GM18909 (cell line): ENCODE results near the gene UBE2S.

Source experiments
- ATAC-seq: cut with Tn5 transposase; IDR thresholded peaks from one replicate; pipeline ENCODE4 v1.9.1; 2021; ENCODE audit warnings: mild to moderate bottlenecking; ENCODE audit not compliant: unreplicated experiment, poor library complexity

The UBE2S gene

DNA sequence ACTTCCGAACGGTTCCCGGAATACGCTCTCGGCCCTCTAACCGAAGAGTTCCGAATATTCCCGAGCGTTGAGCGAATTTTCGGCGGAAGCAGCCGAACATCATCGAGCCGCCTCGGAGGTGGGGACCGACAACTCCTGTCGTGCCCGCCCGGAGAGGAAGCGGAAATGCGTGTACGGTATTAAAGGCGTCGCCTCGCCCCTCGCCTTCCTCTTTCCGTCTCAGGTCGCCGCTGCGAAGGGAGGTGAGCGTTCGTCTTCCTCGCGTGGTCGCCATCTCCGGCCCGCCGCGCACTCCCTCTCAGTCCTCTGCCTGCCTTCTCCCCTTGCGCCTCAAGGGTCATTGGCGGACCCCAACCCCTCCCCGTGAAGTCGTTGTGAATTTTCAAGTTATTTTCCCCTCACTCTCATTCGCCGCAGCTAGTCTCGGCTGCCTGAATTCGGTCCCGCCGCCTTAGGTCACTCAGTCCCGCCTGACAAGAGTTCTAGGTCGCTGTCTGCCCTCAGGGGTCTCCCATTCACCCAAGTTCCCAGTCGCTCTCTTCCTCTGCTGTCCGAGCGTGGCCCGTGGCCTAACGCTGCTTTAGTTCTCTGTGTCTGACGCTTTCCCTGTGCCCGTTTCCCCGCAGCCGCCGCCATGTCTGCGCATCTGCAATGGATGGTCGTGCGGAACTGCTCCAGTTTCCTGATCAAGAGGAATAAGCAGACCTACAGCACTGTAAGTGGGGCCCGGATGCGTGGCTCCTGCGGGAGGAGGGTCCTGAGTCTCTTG is 21.7 kb downstream of the UBE2S start, which contains the start of gene RPL28:
RPL28 (plus strand) TSS at position 209 of the 769 bp plus-strand sequence; CDS start at position 635, 426 bp downstream.
- ATAC-seq = peak; percentile 66

DNA sequence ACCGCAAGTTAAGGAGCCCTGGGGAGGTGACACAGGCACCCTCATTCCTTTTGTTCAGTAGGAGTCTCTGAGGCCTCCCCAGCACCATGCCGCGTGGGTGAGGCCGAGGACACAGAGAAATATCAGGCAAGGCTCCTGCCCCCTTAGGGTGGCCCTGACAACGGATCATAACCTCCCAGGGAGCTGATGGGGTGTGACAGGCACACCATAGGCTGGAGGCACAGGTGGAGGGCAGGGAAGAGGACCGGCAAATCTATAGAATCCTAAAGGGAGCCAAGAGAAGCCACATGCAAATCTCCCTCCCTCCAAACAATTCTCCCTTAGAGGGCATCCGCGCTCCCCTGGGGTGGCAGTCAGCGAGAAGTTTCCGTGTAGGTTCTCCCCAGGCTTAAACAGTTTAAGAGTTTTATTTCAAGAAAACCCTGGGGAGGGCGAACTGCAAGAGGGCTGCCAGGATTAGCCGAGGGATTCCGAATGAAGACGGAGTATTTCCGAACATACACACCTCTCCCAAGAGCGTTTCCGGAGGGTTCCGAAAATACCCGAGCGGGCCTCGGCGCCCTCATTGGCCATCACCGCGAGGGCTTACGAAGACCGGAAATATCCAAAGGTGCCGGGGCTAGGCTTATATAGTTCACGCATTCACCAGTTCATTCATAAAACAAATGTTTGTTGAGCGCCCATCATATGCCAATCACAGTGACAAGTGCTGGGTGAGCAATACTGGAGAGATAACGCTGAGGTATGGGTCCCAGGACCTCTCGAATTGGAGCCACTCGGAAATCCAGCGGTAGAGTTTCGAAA is 22.5 kb downstream of the UBE2S start:
- ATAC-seq = peak; percentile 56

DNA sequence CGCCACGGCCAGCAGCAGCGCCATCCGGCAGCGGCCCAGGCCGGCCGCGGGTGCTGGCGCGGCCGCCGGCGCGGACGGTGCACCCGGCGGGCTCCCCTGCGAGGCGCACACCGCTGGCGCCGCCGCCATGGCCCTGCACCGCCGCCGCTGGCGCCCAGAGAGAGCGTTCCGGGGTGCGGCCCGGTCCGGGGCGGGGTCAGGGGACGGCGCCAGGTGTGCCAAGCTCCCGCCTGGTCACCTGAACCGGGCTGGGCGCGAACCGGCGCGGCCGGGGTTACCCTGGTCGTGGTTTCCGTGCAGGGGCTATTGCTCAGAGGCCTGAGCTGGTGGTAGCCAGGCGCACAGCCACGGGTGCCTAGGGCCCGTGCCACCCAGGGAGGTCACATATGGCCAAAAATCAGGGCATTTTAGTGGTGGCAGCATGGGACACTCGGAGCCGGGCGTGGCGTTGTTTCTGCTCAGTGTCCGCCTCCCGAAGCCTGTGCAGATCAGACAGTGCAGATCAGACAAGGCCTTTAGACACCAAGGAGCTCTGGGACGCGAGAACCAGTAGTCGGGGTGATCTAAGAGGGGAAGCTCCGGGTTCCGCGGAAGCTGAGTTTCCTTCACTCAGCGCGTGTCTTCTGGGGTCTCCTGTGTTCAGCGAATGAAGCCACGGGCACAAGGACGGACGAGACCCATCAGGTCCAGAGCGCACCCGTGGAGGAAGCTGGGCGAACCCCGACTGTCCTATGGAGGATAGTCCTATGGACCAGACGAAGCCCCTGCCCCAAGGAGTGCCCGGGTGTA is 23.3 kb downstream of the UBE2S start, which contains the start of gene TMEM238:
TMEM238 (minus strand) TSS at position 162 of the 789 bp plus-strand sequence; CDS start at position 129, 33 bp downstream.
- no peak for ATAC-seq

DNA sequence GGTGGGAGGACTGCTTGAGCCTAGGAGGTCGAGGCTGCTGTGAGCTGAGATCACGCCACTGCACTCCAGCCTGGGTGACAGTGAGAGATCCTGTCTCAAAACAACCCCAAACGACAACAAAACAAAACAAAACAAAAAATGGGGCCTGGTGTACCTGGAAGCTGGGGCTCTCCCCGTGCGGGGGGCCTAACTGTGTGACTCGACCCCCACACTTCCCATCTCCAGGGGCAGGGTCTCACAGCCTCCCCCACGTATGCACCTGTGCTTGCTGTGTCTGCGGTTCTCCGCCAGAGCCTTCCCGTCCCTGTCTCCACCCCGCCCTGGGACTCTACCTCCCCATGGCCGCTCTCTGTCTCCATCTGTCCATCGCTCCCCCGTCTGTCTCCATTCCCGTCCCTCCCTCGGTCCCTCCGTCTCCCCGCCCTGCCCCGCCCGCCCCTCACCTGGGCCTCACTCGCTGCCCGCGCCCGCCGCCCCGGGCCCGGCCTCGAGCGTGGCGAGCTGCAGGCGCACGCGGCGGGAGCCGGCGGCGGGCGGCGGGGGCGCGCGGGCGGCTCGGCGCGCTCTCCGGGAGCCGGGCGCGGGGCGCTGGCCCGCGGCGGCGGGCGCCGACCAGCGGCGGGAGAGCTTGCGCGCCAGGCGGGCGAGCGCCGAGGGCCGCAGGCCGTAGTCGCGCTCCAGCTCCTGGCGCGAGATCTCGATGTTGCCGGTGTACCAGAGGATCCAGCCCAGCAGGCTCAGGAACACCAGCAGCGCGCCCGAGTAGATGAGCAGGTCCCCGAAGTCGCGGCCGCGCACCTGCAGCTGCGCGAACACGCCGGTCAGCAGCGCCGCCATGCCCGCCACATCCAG is 24.1 kb downstream of the UBE2S start:
- ATAC-seq = no peak

DNA sequence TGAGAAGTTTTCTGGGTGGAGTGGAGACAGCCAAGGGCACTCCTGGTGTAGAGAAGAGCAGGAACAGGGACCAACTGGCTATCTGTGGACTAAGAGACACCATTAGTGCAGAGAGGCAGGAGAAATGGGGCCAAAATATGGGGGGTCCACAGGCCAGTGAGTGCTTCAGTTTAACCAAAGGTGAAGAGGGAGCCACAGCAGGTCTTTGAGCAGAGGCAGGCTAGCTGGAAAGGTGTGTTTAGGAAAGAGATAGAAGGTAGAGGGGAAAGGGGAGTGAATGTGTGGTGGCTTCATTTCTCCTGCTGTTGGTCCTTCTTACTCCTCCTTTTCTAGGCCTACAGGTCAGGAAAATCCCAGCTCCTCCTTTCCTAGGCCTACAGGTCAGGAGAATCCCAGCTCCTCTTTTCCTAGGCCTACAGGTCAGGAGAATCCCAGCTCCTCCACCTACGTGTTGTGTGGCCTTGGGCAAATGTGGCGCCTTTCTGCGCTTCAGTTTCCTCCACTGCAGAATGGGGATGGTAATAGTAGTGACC is 25.0 kb downstream of the UBE2S start:
- no peak for ATAC-seq

DNA sequence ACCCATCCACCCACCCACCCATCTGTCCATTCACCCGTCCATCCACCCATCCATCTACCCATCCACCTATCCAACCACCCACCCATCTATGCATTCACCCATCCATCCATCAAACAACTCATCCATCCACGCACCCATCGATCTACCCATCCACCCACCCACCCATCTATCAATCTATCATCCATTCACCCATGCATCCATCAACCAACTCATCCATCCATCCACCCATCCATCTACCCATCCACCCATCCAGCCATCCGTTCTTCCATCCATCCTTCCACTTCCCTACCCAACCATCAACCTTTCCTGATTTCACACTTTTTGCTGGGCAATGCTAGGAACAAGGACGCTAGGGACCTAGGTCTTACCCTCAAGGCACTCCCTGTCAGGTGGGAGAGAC is 25.6 kb downstream of the UBE2S start:
- ATAC-seq = no peak

DNA sequence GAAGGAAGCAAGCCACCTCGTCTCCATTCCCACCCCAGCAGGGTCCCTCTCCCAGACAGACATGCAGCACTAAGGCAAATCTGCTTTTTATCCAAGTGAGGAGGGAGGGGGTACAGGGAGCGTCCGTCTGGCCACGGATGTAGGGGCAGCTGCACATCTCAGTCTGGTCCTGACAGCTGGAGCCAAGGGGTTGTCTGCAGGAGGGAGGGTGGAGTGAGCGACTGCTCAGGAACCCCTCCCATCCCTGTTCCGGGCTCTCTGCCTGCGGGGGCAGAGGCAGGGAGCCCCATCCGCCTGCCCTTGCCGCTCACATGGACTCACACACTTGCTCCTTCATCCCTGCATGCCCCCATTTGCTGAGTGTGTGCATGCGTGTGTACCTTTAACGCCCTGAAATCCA is 28.4 kb downstream of the UBE2S start:
- no peak for ATAC-seq

DNA sequence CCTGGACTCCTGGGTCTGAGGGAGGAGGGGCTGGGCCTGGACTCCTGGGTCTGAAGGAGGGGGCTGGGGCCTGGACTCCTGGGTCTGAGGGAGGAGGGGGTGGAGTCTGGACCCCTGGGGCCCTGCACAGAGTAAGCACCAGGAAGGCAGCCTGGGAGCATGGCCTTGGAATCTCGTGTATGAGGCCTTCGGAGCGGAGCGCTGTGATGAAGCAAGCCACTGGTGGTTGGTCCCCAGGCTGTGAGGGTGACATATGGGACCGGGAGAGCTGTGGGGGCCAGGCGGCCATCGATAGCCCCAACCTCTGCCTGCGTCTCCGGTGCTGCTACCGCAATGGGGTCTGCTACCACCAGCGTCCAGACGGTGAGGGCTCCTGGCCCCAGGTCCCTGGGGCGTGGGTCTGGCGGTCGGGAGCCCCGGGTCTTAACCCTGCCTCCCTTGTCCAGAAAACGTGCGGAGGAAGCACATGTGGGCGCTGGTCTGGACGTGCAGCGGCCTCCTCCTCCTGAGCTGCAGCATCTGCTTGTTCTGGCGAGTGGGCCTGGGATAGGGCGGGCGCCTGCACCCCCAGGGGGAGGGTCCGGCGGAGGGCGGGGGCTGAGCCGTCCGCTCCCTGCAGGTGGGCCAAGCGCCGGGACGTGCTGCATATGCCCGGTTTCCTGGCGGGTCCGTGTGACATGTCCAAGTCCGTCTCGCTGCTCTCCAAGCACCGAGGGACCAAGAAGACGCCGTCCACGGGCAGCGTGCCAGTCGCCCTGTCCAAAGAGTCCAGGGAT is 30.0 kb downstream of the UBE2S start:
- no peak for ATAC-seq

DNA sequence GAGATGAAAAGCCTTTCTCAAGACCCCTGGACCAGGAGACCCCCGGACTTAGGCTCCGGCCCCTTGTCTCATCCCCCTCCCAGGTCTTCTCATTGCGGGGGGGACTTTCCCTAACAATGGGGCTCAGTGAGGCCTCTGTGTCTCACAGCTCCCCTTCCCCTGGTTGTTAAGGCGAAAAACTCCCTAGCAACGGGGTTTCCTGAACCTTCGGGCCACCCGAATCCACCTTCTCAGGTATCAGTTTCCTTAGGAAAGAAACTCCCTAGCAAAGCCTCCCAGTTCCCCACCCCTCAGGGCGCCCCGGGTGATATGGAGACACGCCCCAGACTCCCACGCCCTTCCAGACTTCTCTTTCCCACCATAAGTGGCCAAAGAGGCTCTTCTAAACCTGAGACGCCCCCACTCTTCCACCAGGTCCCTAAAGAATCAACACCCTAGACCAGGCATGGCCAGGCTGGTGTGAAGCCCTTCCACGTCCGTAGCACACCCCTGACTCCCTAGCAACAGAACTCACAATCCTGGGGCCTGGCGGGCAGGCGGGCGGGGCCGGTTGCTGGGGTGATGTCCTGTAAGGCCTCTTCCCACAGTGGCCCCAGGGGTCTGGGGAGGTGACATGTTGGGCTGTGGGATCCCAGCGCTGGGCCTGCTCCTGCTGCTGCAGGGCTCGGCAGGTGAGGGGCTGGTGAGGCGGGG is 31.2 kb downstream of the UBE2S start, which contains the start of gene TMEM190:
TMEM190 (plus strand) TSS at position 586 of the 693 bp plus-strand sequence; CDS start at position 614, 28 bp downstream.
- no peak for ATAC-seq

DNA sequence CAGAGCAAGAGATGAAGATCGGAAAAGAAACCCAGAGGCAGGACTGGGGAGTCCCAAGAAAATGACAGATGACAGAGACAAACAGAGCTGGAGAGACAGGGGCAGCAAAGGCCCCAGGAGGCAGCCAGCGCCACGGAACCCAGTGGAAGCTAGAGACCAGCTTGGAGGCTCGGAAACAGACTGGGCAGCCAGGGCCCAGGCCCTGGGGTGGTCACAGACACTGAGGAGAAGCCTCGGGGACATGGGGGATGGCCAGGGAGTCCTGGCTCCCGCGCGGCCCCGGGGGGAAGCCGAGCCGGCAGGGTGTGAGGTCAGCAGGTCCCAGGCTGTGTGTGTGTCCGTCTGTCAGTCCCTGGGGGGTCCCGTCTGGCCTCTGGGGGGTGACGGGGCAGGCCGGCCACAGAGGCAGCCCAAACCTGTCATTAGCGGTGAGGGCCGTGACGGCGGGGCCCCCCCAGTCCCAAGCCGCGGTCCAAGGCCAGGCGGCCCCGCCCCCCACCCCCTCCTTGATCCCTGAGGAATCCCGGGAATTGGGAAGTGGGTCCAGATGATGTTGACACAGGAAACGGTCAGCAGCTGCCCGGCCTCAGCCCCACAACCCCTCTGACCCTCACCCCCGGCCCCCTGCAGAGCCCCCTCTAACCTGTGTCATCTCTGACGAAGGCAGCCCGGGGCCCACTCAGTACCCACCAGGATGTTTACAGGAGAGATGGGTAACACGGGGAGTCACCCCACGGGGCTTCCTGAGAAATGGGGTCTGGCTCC is 33.4 kb downstream of the UBE2S start:
- ATAC-seq = no peak

DNA sequence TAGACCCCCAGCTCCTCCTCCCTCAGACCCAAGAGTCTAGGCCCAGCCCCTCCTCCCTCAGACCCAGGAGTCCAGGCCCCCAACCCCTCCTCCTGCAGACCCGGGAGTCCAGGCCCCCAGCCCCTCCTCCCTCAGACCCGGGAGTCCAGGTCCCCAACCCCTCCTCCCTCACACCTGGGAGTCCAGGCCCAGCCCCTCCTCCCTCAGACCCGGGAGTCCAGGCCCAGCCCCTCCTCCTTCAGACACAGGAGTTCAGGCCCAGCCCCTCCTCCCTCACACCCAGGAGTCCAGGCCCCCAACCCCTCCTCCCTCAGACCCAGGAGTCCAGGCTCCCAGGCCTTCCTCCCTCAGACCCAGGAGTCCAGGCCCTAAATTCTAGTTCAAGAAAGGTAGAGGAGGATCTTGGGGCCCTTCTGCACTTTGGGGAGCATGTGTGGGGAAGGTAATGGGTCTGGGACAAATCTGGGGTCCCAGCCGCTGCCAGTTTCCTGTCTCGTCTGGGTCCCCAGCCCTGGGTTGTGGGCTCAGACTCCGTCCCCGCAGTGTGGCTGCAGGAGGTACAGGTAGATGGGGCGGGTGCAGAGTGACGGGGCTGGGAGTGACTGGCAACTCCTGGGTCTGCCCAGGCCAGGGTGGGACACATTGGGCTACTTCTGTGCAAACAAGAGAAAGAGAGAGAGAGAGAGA is 34.1 kb downstream of the UBE2S start:
- no peak for ATAC-seq

DNA sequence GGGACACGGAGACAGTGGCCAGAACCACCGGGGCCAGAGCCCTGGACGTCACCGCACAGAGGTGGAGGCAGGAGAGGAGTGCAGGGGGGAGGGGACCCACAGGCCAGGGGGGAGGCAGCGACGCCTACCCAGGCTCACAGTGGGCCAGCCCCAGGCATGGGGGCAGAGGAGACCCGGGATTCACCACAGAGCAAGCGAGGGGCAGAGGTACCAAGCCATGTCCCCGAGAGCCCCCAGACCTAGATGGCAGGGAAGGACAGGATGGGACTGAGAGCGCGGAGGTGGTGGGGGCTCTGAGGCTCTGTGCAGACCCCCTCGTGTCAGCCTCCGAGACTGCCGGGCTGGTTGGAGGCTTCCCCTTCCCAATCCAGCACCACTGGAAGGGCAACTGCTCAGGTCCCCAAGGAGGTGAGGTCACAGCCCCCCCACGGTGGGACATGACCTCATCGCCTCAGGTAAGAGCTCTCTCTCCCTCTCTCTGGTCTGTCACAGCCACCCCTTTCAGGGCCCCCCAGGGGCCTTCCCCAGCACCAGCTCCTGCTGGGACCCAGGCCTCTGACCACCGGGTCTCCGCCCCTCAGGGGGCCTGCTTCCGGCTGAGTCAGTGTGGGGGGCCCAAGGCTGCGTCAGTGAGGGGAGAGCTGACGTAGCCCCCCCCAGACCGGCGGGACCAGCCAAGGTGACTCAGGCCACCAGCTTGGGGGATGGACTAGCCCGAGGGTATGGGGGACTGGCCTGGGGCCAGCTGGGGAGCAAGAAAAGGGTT is 35.1 kb downstream of the UBE2S start:
- ATAC-seq = no peak

DNA sequence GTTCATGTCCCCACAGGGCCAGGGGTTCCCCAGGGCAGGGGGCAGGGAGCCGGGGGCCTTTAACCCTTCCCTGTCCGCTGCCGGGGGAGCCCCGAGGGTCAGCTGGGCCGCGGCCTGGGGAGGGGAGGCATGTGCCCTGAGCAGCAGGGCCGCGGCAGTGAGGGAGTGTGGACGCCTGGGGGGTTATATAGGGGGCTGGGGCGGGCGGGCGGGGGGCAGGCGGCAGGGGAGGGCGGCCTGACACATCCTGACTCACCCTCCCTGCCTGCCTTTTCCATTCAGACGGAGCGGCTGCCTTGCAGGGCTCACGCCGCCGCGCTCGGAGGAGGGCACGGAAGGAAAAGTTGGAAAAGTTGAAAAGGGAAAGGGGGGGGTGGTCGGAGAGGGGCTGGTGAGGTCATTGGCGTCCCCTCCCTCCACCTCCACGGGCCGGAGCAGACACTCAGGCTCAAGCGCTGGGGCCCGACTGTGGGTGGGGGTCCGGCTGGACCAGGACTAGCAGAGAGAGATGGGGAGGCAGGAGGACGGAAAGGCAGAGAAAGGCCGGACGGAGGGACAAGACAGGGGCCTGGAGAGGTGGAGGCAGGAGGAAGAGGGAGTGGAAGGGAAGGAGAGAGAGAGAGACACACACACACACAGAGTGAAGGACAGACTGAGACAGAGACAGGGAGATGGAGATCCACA is 37.1 kb downstream of the UBE2S start, which contains the start of gene IL11:
IL11 (minus strand) TSS at position 159 of the 684 bp plus-strand sequence; CDS start at position 6, 153 bp downstream.
- ATAC-seq = no peak

DNA sequence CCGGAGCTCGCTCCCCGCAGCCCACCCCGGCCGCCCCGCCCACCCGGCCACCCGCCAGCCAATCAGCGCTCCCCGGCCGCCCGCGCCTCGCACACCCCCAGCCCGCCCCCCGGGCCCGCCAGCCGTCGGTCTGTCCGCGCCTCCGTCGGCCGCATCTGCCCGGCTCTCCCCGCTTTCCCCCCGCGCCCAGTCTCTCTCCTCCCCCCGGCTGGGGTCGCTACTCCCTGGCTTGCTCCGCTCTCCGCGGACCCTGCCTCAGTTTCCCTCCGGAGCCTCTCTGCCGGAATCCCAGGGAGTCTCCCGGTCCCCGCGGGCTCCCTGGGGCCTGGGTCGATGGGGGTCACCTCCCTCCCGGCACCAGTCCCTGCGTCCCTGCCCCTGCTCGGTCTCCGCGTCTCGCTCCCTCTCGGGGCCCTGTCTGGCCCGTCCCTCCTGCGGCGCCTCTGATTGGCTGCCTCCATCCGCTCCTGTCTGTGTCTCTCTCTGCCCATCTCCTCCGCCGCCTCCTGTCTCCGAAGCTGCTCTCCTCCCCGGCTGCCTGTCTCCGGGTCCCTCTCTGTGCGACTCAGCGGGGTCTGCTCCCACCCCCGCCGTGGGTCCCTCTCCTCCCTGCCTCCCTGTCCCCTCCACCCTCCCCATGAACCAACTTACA is 37.8 kb downstream of the UBE2S start:
- ATAC-seq = no peak
